PC-9 (cell line): ENCODE results near the gene USP36. TPM values are rescaled to one million over a fixed set of nuclear protein-coding genes. Genes with fewer than 3 reads are reported as not detected.

ENCODE experiments used
- BruUV-seq: library from RNA; stranded (reverse); fragments of 400-500 nt; replicated peaks from 2 replicates; lab custom pipeline; 2021; lab: Mats Ljungman, UMichigan
- CTCF ChIA-PET: fragments of 300-600 bp; sonication (Branson Sonifier 250); formaldehyde crosslinking; loops from one replicate; lab custom pipeline; 2022; ENCODE audit warnings: antibody characterized with exemption; lab: Charles Lee
- POLR2A ChIA-PET: fragments of 300-600 bp; sonication (Branson Sonifier 250); formaldehyde crosslinking; loops from one replicate; lab custom pipeline; 2022; ENCODE audit warnings: antibody characterized with exemption; ENCODE audit not compliant: unreplicated experiment; lab: Charles Lee
- DNase-seq, 2 experiments: peaks; one replicate each; pipeline versions ENCODE4 v3.0.0 to v3.0.0-alpha.2; 2015 to 2022; ENCODE audit warnings: mixed read lengths in 1 of 2
- H2AFZ ChIP-seq: fragments of 200-600 bp; sonication (generic); 2 replicates; pipeline ENCODE4 v1.8.1; 2017; ENCODE audit warnings: antibody characterized with exemption
- H3F3A ChIP-seq: fragments of 200-600 bp; sonication (generic); 2 replicates; pipeline ENCODE4 v1.8.1; 2017; ENCODE audit warnings: antibody characterized with exemption, mild to moderate bottlenecking, low read depth; ENCODE audit not compliant: insufficient read depth
- H3K27ac ChIP-seq: fragments of 200-600 bp; sonication (generic); 2 replicates; pipeline ENCODE4 v1.6.1; 2016; ENCODE audit warnings: mixed run types
- H3K27me3 ChIP-seq: fragments of 200-600 bp; sonication (generic); 2 replicates; pipeline ENCODE4 v1.6.1; 2016; ENCODE audit warnings: low read depth, mixed run types; ENCODE audit not compliant: insufficient read depth
- H3K36me3 ChIP-seq: fragments of 200-600 bp; sonication (generic); 2 replicates; pipeline ENCODE4 v1.6.1; 2016; ENCODE audit warnings: low read depth, mixed run types
- H3K4me1 ChIP-seq: fragments of 200-600 bp; sonication (generic); replicated peaks from 2 replicates; pipeline ENCODE4 v1.6.1; 2016; ENCODE audit warnings: mixed run types; ENCODE audit not compliant: insufficient read depth
- H3K4me2 ChIP-seq: fragments of 200-600 bp; sonication (generic); 2 replicates; pipeline ENCODE4 v1.6.1; 2017; ENCODE audit warnings: mixed run types
- H3K4me3 ChIP-seq: fragments of 200-600 bp; sonication (generic); 2 replicates; pipeline ENCODE4 v1.6.1; 2016; ENCODE audit warnings: mixed run types
- H3K79me2 ChIP-seq: fragments of 200-600 bp; sonication (generic); 2 replicates; pipeline ENCODE4 v1.6.1; 2017; ENCODE audit warnings: low read depth, mixed run types
- H3K9me2 ChIP-seq: fragments of 200-600 bp; sonication (generic); 2 replicates; pipeline ENCODE4 v1.8.1; 2017; ENCODE audit warnings: mild to moderate bottlenecking; ENCODE audit not compliant: insufficient read depth
- H3K9me3 ChIP-seq: fragments of 200-600 bp; sonication (generic); 2 replicates; pipeline ENCODE4 v1.8.1; 2016; ENCODE audit warnings: low read depth; ENCODE audit not compliant: insufficient read depth
- H4K20me1 ChIP-seq: fragments of 200-600 bp; sonication (generic); 2 replicates; pipeline ENCODE4 v1.8.1; 2017; ENCODE audit not compliant: insufficient read depth
- CTCF ChIP-seq: fragments of 200-600 bp; sonication (generic); conservative IDR thresholded peaks from 2 replicates; pipeline ENCODE4 v1.6.1; 2017; ENCODE audit warnings: mixed run types, antibody characterized with exemption, mild to moderate bottlenecking, moderate library complexity
- EZH2 ChIP-seq: fragments of 200-600 bp; sonication (generic); IDR thresholded peaks from 2 replicates; pipeline ENCODE4 v1.8.0; 2017; ENCODE audit warnings: antibody characterized with exemption, low read depth
- intact Hi-C: fragments of 100-400 bp; cut with micrococcal nuclease; formaldehyde crosslinking; loops from one replicate; pipeline ENCODE4 v1.10.0; 2022; ENCODE audit not compliant: unreplicated experiment
- total RNA-seq: library from RNA; stranded (reverse); gene quantifications from 2 replicates; pipeline ENCODE4 v1.2.3, GENCODE V29; 2021

The USP36 gene
- total RNA-seq, 1 experiment from 2014 or later, result 46.2 TPM

- no peak for TF ChIP-seq CTCF
- TF ChIP-seq EZH2, result no peak
- CTCF ChIA-PET, result no interaction called here
- POLR2A ChIA-PET, result no interaction called here
- BruUV-seq, result no TSS peak
- no peaks in the 10 kb centered on the region for H3K9me3 ChIP-seq
- H3K79me2 ChIP-seq, result peaks cover 48% of the 10 kb centered on the region
- peaks cover 11% of the 10 kb centered on the region; the same call in 1 of the 2 replicates for H4K20me1 ChIP-seq
- no peaks in the 10 kb centered on the region for H3K27me3 ChIP-seq
- 0 out of 2 replicates have a peak, but pooled peaks cover 6% of the 10 kb centered on the region for H3K36me3 ChIP-seq
- H2AFZ ChIP-seq, result no peak overlapping the region
- intact Hi-C loops, result no loop called here
- peaks cover 13% of the 10 kb centered on the region for H3K4me1 ChIP-seq
- no peak for DNase-seq
- H3K4me3 ChIP-seq, result peak overlapping the region; percentile 95
- peak overlapping the region; percentile 98 for H3K4me2 ChIP-seq
- H3K9me2 ChIP-seq, result no peaks in the 10 kb centered on the region
- peaks cover 5% of the 10 kb centered on the region; the same call in 1 of the 2 replicates for H3F3A ChIP-seq
- H3K27ac ChIP-seq, result peak overlapping the region; percentile 70
These were observed 1.3 kb downstream of the USP36 start for GRCh38 chr17:78839235-78839761.

GRCh38 chr17:78838574-78839005 lies 2.0 kb downstream of the USP36 start:
- 0 out of 2 replicates have a peak, but pooled peaks cover 6% of the 10 kb centered on the region for H3K36me3 ChIP-seq
- intact Hi-C loops, result no loop called here
- H3K79me2 ChIP-seq, result peaks cover 48% of the 10 kb centered on the region
- peak overlapping the region; percentile 98 for H3K4me2 ChIP-seq
- POLR2A ChIA-PET, result no interaction called here
- H3K9me2 ChIP-seq, result no peaks in the 10 kb centered on the region
- no peak for DNase-seq
- no peak overlapping the region for H3K27ac ChIP-seq
- H3K4me1 ChIP-seq, result peaks cover 13% of the 10 kb centered on the region
- no peaks in the 10 kb centered on the region for H3K9me3 ChIP-seq
- BruUV-seq, result TSS peak; percentile 20
- H4K20me1 ChIP-seq, result peaks cover 11% of the 10 kb centered on the region; the same call in 1 of the 2 replicates
- peaks cover 5% of the 10 kb centered on the region; the same call in 1 of the 2 replicates for H3F3A ChIP-seq
- H3K4me3 ChIP-seq, result peak overlapping the region; percentile 95; the same call in 1 of the 2 replicates
- H3K27me3 ChIP-seq, result no peaks in the 10 kb centered on the region
- TF ChIP-seq CTCF (no peak), EZH2 (no peak)
- CTCF ChIA-PET, result no interaction called here
- no peak overlapping the region for H2AFZ ChIP-seq

GRCh38 chr17:78836420-78837021 lies 4.1 kb downstream of the USP36 start:
- Histone ChIP-seq H3K27ac (no peak overlapping the region), H3K9me3 (no peaks in the 10 kb centered on the region), H3K27me3 (no peaks in the 10 kb centered on the region), H3K4me1 (peaks cover 9% of the 10 kb centered on the region), H3F3A (no peaks in the 10 kb centered on the region; the same call in 1 of the 2 replicates), H3K4me2 (no peak overlapping the region), H3K36me3 (0 out of 2 replicates have a peak, but pooled peaks cover 6% of the 10 kb centered on the region), H3K9me2 (no peaks in the 10 kb centered on the region), H3K79me2 (peaks cover 45% of the 10 kb centered on the region), H2AFZ (no peak overlapping the region), H3K4me3 (no peak overlapping the region), H4K20me1 (peaks cover 16% of the 10 kb centered on the region)
- DNase-seq, result no peak
- ChIA-PET POLR2A (no interaction called here), CTCF (no interaction called here)
- BruUV-seq, result no TSS peak
- intact Hi-C loops, result no loop called here
- TF ChIP-seq EZH2 (no peak), CTCF (no peak)
